ENCODE measurements around the gene GLIPR1L2. TPM values are rescaled to one million over a fixed set of nuclear protein-coding genes. Genes with fewer than 3 reads are reported as not detected.

Gene GLIPR1L2
- total RNA-seq, 1 experiment from 2014 or later = not detected

- H3K9me2 ChIP-seq (replicated peaks; ENCODE audit: low read length) = no peaks in the 10 kb centered on the region
- H3K9me3 ChIP-seq (ENCODE audit: low read length) = no peaks in the 10 kb centered on the region
- H3K4me1 ChIP-seq (ENCODE audit: insufficient read depth, low read length) = peaks cover 31% of the 10 kb centered on the region
- no peaks in the 10 kb centered on the region for H3F3A ChIP-seq (ENCODE audit: low read length, unreplicated experiment)
- no peaks in the 10 kb centered on the region for H4K20me1 ChIP-seq (ENCODE audit: low read length)
- peak overlapping the region; percentile 94 for H3K4me2 ChIP-seq (ENCODE audit: low read length)
- H3K27me3 ChIP-seq (ENCODE audit: low read length) = no peaks in the 10 kb centered on the region
- peak overlapping the region; percentile 12; the same call in 1 of the 2 replicates for H3K27ac ChIP-seq (ENCODE audit: low read length)
- ChIA-PET CTCF (interaction anchor here (0.6 to 0.9 kb wide), 2 partner anchors 55 to 693 kb away, joined by 3 to 6 read pairs; partner anchors contain the start of gene GLIPR1L1), POLR2A (ENCODE audit: unreplicated experiment) (interaction anchor here (0.6 kb wide), 2 partner anchors 638 to 1167 kb away, joined by 4 to 5 read pairs; no protein-coding TSS in a partner anchor)
- peak overlapping the region; percentile 73 for H2AFZ ChIP-seq (ENCODE audit: low read length)
- 0 out of 2 replicates have a peak overlapping the region, but pooled peaks have one; percentile 45 for H3K9ac ChIP-seq (ENCODE audit: low read length)
- H3K4me3 ChIP-seq (ENCODE audit: low read length) = peak overlapping the region; percentile 79
- no peaks in the 10 kb centered on the region for H3K36me3 ChIP-seq (ENCODE audit: low read depth, low read length)
- no peak for DNase-seq
- no peak for ATAC-seq
- no peaks in the 10 kb centered on the region for H3K79me2 ChIP-seq (ENCODE audit: low read length)
- TF ChIP-seq EZH2phosphoT487 (IDR thresholded peaks at IDR 0.05; ENCODE audit: borderline replicate concordance, low read length) = no peak
- TF ChIP-seq, protein P1, sequence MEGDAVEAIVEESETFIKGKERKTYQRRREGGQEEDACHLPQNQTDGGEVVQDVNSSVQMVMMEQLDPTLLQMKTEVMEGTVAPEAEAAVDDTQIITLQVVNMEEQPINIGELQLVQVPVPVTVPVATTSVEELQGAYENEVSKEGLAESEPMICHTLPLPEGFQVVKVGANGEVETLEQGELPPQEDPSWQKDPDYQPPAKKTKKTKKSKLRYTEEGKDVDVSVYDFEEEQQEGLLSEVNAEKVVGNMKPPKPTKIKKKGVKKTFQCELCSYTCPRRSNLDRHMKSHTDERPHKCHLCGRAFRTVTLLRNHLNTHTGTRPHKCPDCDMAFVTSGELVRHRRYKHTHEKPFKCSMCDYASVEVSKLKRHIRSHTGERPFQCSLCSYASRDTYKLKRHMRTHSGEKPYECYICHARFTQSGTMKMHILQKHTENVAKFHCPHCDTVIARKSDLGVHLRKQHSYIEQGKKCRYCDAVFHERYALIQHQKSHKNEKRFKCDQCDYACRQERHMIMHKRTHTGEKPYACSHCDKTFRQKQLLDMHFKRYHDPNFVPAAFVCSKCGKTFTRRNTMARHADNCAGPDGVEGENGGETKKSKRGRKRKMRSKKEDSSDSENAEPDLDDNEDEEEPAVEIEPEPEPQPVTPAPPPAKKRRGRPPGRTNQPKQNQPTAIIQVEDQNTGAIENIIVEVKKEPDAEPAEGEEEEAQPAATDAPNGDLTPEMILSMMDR (conservative IDR thresholded peaks at IDR 0.05; ENCODE audit: low read depth, low read length) = no peak
- TF ChIP-seq EZH2 (IDR thresholded peaks at IDR 0.05; ENCODE audit: low read length, unreplicated experiment) = no peak
- no TSS peak for BruUV-seq (replicated peaks)
- intact Hi-C loops (cut with micrococcal nuclease) = loop anchor here (2.0 to 5.0 kb wide), 3 partner anchors 57 to 91 kb away; partner anchors contain the start of genes CAPS2, GLIPR1 and GLIPR1L1
These were observed 1.2 kb upstream of the GLIPR1L2 start for GRCh38 chr12:75389706-75390105.

- ChIA-PET CTCF (interaction anchor here (0.6 to 1.0 kb wide), 3 partner anchors 94 to 693 kb away, joined by 3 to 6 read pairs (median 3); no protein-coding TSS in a partner anchor), POLR2A (ENCODE audit: unreplicated experiment) (interaction anchor here (0.6 kb wide), 1 partner anchor 642 kb away, joined by 3 read pairs; no protein-coding TSS in a partner anchor)
- no peaks in the 10 kb centered on the region for H3K9me2 ChIP-seq (replicated peaks; ENCODE audit: low read length)
- H3K9ac ChIP-seq (ENCODE audit: low read length) = peak overlapping the region; percentile 45
- TSS peak; percentile 83 for BruUV-seq (replicated peaks)
- peaks cover 31% of the 10 kb centered on the region for H3K4me1 ChIP-seq (ENCODE audit: insufficient read depth, low read length)
- peak; percentile 38 for ATAC-seq
- H3K4me3 ChIP-seq (ENCODE audit: low read length) = peak overlapping the region; percentile 79
- peak overlapping the region; percentile 54 for H3K27ac ChIP-seq (ENCODE audit: low read length)
- no peaks in the 10 kb centered on the region for H3K36me3 ChIP-seq (ENCODE audit: low read depth, low read length)
- intact Hi-C loops (cut with micrococcal nuclease) = loop anchor here (2.0 to 5.0 kb wide), 3 partner anchors 56 to 90 kb away; partner anchors contain the start of genes CAPS2, GLIPR1 and GLIPR1L1
- H4K20me1 ChIP-seq (ENCODE audit: low read length) = no peaks in the 10 kb centered on the region
- no peak for TF ChIP-seq EZH2 (IDR thresholded peaks at IDR 0.05; ENCODE audit: low read length, unreplicated experiment)
- TF ChIP-seq, protein P1 (conservative IDR thresholded peaks at IDR 0.05; ENCODE audit: low read depth, low read length) = no peak
- TF ChIP-seq EZH2phosphoT487 (IDR thresholded peaks at IDR 0.05; ENCODE audit: borderline replicate concordance, low read length) = no peak
- H3K4me2 ChIP-seq (ENCODE audit: low read length) = peak overlapping the region; percentile 94
- H2AFZ ChIP-seq (ENCODE audit: low read length) = peak overlapping the region; percentile 73
- no peak for DNase-seq
- no peaks in the 10 kb centered on the region for H3K9me3 ChIP-seq (ENCODE audit: low read length)
- no peaks in the 10 kb centered on the region for H3K27me3 ChIP-seq (ENCODE audit: low read length)
- H3F3A ChIP-seq (ENCODE audit: low read length, unreplicated experiment) = no peaks in the 10 kb centered on the region
- no peaks in the 10 kb centered on the region for H3K79me2 ChIP-seq (ENCODE audit: low read length)
These were observed 562 bp upstream of the GLIPR1L2 start for GRCh38 chr12:75390156-75390898.

All from PC-3 (cell line).